Activated CD8-positive, alpha-beta memory T cell treated with anti-CD3 and anti-CD28 coated beads, Interleukin-2, amount 50 U/mL, for 24 hours (primary cell): ENCODE results near the gene FBXO24.

Experiments used
- DNase-seq: peaks from one replicate; pipeline ENCODE4 v3.0.0-alpha.2; 2020; ENCODE audit errors: extremely low read depth

Gene FBXO24

GRCh38 chr7:100574362-100575205, 11.5 kb upstream of the FBXO24 start:
- no peak for DNase-seq

GRCh38 chr7:100575206-100575631, 10.9 kb upstream of the FBXO24 start:
- DNase-seq: no peak

- no peak for DNase-seq
Measured at GRCh38 chr7:100575746-100576383, 10.3 kb upstream of the FBXO24 start.

GRCh38 chr7:100576384-100576993, 9.6 kb upstream of the FBXO24 start:
- no peak for DNase-seq

GRCh38 chr7:100577103-100577502, 9.0 kb upstream of the FBXO24 start:
- no peak for DNase-seq

- no peak for DNase-seq
Measured at GRCh38 chr7:100577507-100577906, 8.6 kb upstream of the FBXO24 start.

- DNase-seq: no peak
Measured at GRCh38 chr7:100578246-100579183, 7.6 kb upstream of the FBXO24 start.

GRCh38 chr7:100580466-100581283, 5.5 kb upstream of the FBXO24 start:
- no peak for DNase-seq

GRCh38 chr7:100582041-100582579, 4.0 kb upstream of the FBXO24 start:
- no peak for DNase-seq

GRCh38 chr7:100582650-100583049, 3.5 kb upstream of the FBXO24 start:
- DNase-seq: no peak

GRCh38 chr7:100583132-100584053, 2.7 kb upstream of the FBXO24 start:
- no peak for DNase-seq

- no peak for DNase-seq
Measured at GRCh38 chr7:100584054-100584682, 2.0 kb upstream of the FBXO24 start.

GRCh38 chr7:100584683-100585510, 1.2 kb upstream of the FBXO24 start:
- no peak for DNase-seq

- no peak for DNase-seq
Measured at GRCh38 chr7:100585511-100586265, 440 bp upstream of the FBXO24 start, which contains the start of gene LRCH4. LRCH4 (minus strand) TSS chr7:100586129; CDS start chr7:100586100, 29 bp downstream.

- DNase-seq: no peak
Measured at GRCh38 chr7:100588438-100588837, 2.3 kb downstream of the FBXO24 start.

- DNase-seq: no peak
Measured at GRCh38 chr7:100589341-100589947, 3.3 kb downstream of the FBXO24 start.
